ENCODE data around the gene SBK2.

SBK2 gene

DNA sequence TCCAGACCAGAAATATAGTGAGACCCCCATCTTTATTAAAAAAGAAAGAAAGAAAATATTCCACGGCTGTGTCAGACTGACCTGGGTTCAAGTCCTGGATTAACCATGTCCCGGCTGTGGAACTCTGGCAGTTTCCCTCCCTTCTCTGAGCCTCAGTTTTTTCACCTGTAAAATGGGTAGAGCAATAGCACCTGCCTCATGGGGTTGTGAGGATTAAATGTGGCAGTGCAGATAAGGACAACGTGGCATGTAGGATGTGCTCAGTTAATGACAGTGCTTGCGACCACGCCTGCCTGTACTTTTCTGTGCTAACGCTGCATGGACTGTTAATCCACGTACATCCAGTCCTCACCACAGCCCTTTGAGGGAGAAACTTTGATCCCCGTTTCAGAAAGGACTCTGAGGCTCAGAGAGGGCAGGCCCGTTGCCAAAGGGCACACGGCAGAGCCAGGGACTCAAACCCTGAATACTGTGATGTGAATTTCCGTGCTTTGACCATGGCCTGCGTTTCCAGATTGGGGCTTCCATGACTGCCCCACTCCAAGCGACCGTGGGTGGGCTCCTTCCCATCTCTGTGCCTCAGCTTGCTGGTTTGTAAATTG, 16.1 kb downstream of the SBK2 start:
- TF ChIP-seq, protein P1, sequence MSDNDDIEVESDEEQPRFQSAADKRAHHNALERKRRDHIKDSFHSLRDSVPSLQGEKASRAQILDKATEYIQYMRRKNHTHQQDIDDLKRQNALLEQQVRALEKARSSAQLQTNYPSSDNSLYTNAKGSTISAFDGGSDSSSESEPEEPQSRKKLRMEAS (IDR thresholded peaks at IDR 0.05), result no peak
- no peak for TF ChIP-seq NFIC (IDR thresholded peaks at IDR 0.05)
- TF ChIP-seq TAF1 (IDR thresholded peaks at IDR 0.05; ENCODE audit: low read depth), result no peak
- no peak for TF ChIP-seq TCF12 (IDR thresholded peaks at IDR 0.05; ENCODE audit: low read depth)
- TF ChIP-seq ZBTB7A (IDR thresholded peaks at IDR 0.05; ENCODE audit: low read depth), result no peak
- no peak for TF ChIP-seq CREB1 (IDR thresholded peaks at IDR 0.05; ENCODE audit: low read depth)
- TF ChIP-seq FOXM1 (IDR thresholded peaks at IDR 0.05; ENCODE audit: borderline replicate concordance, low read depth), result no peak
- TF ChIP-seq, protein P2, sequence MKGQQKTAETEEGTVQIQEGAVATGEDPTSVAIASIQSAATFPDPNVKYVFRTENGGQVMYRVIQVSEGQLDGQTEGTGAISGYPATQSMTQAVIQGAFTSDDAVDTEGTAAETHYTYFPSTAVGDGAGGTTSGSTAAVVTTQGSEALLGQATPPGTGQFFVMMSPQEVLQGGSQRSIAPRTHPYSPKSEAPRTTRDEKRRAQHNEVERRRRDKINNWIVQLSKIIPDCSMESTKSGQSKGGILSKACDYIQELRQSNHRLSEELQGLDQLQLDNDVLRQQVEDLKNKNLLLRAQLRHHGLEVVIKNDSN (IDR thresholded peaks at IDR 0.05), result no peak
- TF ChIP-seq, protein P3, sequence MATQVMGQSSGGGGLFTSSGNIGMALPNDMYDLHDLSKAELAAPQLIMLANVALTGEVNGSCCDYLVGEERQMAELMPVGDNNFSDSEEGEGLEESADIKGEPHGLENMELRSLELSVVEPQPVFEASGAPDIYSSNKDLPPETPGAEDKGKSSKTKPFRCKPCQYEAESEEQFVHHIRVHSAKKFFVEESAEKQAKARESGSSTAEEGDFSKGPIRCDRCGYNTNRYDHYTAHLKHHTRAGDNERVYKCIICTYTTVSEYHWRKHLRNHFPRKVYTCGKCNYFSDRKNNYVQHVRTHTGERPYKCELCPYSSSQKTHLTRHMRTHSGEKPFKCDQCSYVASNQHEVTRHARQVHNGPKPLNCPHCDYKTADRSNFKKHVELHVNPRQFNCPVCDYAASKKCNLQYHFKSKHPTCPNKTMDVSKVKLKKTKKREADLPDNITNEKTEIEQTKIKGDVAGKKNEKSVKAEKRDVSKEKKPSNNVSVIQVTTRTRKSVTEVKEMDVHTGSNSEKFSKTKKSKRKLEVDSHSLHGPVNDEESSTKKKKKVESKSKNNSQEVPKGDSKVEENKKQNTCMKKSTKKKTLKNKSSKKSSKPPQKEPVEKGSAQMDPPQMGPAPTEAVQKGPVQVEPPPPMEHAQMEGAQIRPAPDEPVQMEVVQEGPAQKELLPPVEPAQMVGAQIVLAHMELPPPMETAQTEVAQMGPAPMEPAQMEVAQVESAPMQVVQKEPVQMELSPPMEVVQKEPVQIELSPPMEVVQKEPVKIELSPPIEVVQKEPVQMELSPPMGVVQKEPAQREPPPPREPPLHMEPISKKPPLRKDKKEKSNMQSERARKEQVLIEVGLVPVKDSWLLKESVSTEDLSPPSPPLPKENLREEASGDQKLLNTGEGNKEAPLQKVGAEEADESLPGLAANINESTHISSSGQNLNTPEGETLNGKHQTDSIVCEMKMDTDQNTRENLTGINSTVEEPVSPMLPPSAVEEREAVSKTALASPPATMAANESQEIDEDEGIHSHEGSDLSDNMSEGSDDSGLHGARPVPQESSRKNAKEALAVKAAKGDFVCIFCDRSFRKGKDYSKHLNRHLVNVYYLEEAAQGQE (IDR thresholded peaks at IDR 0.05; ENCODE audit: low read depth), result no peak
- no peak for TF ChIP-seq EGR1 (IDR thresholded peaks at IDR 0.05)
- no peak for TF ChIP-seq CEBPB (IDR thresholded peaks at IDR 0.05)
- no peak for TF ChIP-seq RAD21 (IDR thresholded peaks at IDR 0.05; ENCODE audit: low read depth)
- no peak for TF ChIP-seq EP300 (IDR thresholded peaks at IDR 0.05; ENCODE audit: borderline replicate concordance)
- TF ChIP-seq TEAD4 (IDR thresholded peaks at IDR 0.05), result no peak
- TF ChIP-seq YY1 (IDR thresholded peaks at IDR 0.05; ENCODE audit: low read depth), result no peak

DNA sequence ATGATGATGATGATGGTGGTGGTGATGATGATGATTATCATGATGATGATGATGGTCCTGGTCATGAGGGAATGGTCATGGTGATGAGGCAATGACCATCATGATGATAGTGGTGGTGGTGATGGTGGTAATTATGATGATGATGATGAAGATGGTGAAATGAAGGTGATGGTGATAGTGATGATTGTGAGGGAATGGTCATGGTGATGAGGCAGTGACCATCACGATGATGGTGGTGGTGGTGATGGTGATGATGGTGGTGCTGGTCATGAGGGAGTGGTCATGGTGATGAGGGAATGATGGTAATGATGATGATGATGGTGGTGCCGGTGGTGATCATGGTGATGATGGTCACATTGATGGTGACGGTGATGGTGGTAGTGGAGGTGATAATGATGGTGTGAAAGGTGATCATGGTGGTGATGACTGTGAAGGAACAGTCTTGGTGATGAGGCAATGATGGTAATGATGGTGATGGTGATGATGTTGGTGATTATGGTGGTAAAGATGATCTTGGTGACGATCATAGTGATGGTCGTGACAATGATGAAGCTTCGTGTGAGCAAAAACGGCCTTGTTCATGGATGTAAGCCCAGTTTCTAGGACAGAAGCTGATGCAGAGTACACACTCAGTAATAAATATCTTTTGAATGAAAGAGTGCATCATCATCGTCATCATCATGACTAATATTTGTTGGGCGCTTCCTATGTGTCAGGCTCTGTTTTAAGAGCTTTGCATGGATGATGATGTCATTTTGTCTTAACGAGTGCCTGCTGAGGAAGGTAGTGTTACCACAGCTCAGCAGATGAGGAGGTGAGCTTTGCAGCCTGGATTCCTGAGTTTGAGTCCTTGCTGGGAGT, 17.3 kb downstream of the SBK2 start:
- TF ChIP-seq ZBTB7A (IDR thresholded peaks at IDR 0.05; ENCODE audit: low read depth) (no peak), RAD21 (IDR thresholded peaks at IDR 0.05; ENCODE audit: low read depth) (no peak), CEBPB (IDR thresholded peaks at IDR 0.05) (no peak), EGR1 (IDR thresholded peaks at IDR 0.05) (no peak), TEAD4 (IDR thresholded peaks at IDR 0.05) (no peak), CREB1 (IDR thresholded peaks at IDR 0.05; ENCODE audit: low read depth) (no peak), TAF1 (IDR thresholded peaks at IDR 0.05; ENCODE audit: low read depth) (no peak), NFIC (IDR thresholded peaks at IDR 0.05) (no peak), TCF12 (IDR thresholded peaks at IDR 0.05; ENCODE audit: low read depth) (no peak), FOXM1 (IDR thresholded peaks at IDR 0.05; ENCODE audit: borderline replicate concordance, low read depth) (no peak), EP300 (IDR thresholded peaks at IDR 0.05; ENCODE audit: borderline replicate concordance) (no peak)
- TF ChIP-seq, protein P3 (IDR thresholded peaks at IDR 0.05; ENCODE audit: low read depth), result no peak
- TF ChIP-seq, protein P1 (IDR thresholded peaks at IDR 0.05), result no peak
- TF ChIP-seq, protein P2 (IDR thresholded peaks at IDR 0.05), result no peak

DNA sequence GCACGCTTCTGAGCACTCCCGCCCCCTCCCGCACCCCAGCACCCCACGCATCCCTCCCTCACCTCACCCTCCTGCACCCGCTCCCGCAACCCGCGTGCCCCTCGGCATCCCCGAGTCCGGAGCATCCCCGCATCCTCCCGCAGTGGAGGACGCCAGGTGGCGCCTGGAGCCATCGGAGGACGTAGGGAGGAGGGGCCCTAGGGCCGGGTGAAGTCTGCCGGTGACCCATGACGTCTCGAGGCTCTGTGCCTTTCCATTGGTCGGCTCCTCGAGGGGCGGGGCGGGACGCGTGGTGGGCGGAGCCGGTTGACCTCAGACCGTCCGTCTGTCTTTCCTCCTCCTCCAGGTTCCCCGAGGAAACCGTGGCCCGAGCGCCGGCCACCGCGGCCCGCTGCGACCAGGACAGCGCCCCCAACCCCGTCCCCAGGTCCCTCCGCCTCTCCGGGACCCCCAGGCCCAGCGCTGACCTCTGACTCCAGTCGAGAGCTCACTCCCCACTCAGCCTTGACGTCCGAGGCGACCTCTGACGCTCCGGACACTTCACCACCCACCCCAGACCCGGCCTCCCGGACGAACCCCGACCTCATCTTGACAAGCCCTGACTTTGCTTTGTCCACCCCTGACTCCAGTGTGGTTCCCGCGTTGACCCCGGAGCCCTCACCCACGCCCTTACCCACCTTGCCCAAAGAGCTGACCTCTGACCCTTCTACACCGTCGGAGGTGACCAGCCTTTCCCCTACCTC, 19.9 kb downstream of the SBK2 start:
- TF ChIP-seq CREB1 (IDR thresholded peaks at IDR 0.05; ENCODE audit: low read depth), result peak; percentile 95
- no peak for TF ChIP-seq NFIC (IDR thresholded peaks at IDR 0.05)
- peak; percentile 95 for TF ChIP-seq RAD21 (IDR thresholded peaks at IDR 0.05; ENCODE audit: low read depth)
- TF ChIP-seq FOXM1 (IDR thresholded peaks at IDR 0.05; ENCODE audit: borderline replicate concordance, low read depth), result no peak
- no peak for TF ChIP-seq EP300 (IDR thresholded peaks at IDR 0.05; ENCODE audit: borderline replicate concordance)
- TF ChIP-seq, protein P3 (IDR thresholded peaks at IDR 0.05; ENCODE audit: low read depth), result no peak
- TF ChIP-seq EGR1 (IDR thresholded peaks at IDR 0.05), result no peak
- TF ChIP-seq, protein P2 (IDR thresholded peaks at IDR 0.05), result no peak
- TF ChIP-seq, protein P1 (IDR thresholded peaks at IDR 0.05), result no peak
- no peak for TF ChIP-seq TCF12 (IDR thresholded peaks at IDR 0.05; ENCODE audit: low read depth)
- TF ChIP-seq YY1 (IDR thresholded peaks at IDR 0.05; ENCODE audit: low read depth), result no peak
- no peak for TF ChIP-seq CEBPB (IDR thresholded peaks at IDR 0.05)
- TF ChIP-seq TAF1 (IDR thresholded peaks at IDR 0.05; ENCODE audit: low read depth), result no peak
- TF ChIP-seq ZBTB7A (IDR thresholded peaks at IDR 0.05; ENCODE audit: low read depth), result no peak

Measured in Ishikawa (cell line).